ENCODE results near the gene ATP10B. TPM values are rescaled to one million over a fixed set of nuclear protein-coding genes. Genes with fewer than 3 reads are reported as not detected.

ATP10B gene
- total and polyA plus RNA-seq, 2 of the 13 experiments (the other 11 are each of a cell fraction or from before 2014, with no cell fraction given) = not detected

- Histone ChIP-seq H3K4me3 (replicated peaks in 1 of 3; ENCODE audit: insufficient read depth in 1 of 3, low read depth in 2 of 3, low read length in 3 of 3) (no peak overlapping the region), H3K36me3 (replicated peaks in 1 of 2; ENCODE audit: control insufficient read depth in 1 of 2, insufficient read depth in 2 of 2, low read length in 2 of 2) (no peaks in the 10 kb centered on the region), H3K4me2 (ENCODE audit: low read depth, low read length) (no peak overlapping the region), H3K4me1 (ENCODE audit: insufficient read depth, low read length) (no peaks in the 10 kb centered on the region), H3K79me2 (ENCODE audit: insufficient read depth, low read length) (no peaks in the 10 kb centered on the region), H3K9me3 (ENCODE audit: low read length) (no peaks in the 10 kb centered on the region), H2AFZ (ENCODE audit: low read length) (no peak overlapping the region), H3K27me3 (ENCODE audit: control insufficient read depth in 1 of 2, insufficient read depth in 2 of 2, low read length in 2 of 2) (no peaks in the 10 kb centered on the region; a peak in 1 of 5 replicates), H3K9ac (ENCODE audit: insufficient read depth, low read depth, low read length) (no peak overlapping the region), H3K27ac (ENCODE audit: extremely low read length, insufficient read depth, low read length) (no peak overlapping the region), H4K20me1 (ENCODE audit: insufficient read depth, low read length) (no peaks in the 10 kb centered on the region)
- no peak for DNase-seq (ENCODE audit: low spot score)
- no TSS peak for BruUV-seq (replicated peaks)
- intact Hi-C loops (cut with micrococcal nuclease; ENCODE audit: unreplicated experiment) (no loop called here), in situ Hi-C loops (cut with HindIII; ENCODE audit: extremely low pct_ligation_motif_present, low pct_unique_long_range_greater_than_20kb) (no loop called here)
- no peak for ATAC-seq
- no peak for FAIRE-seq
- ChIA-PET POLR2A (no interaction called here), CTCF (ENCODE audit: low intra/inter-chr PET ratio, low total read pairs) (no interaction called here)
- TF ChIP-seq KLF9 (CRISPR knock-in tag; IDR thresholded peaks at IDR 0.05; ENCODE audit: low read depth) (no peak), SRSF9 (IDR thresholded peaks at IDR 0.05; ENCODE audit: borderline replicate concordance, insufficient read depth, low read depth, low read length, poor library complexity, severe bottlenecking) (no peak), GTF2F1 (IDR thresholded peaks at IDR 0.05; ENCODE audit: low read length) (no peak), ISX (CRISPR knock-in tag; conservative IDR thresholded peaks at IDR 0.05) (no peak), CENPBD1 (CRISPR knock-in tag; IDR thresholded peaks at IDR 0.05; ENCODE audit: borderline replicate concordance, low read depth) (no peak), ZNF740 (CRISPR knock-in tag; IDR thresholded peaks at IDR 0.05) (no peak), ARID5B (CRISPR knock-in tag; IDR thresholded peaks at IDR 0.05) (no peak), PBX2 (CRISPR knock-in tag; IDR thresholded peaks at IDR 0.05) (no peak), LRRFIP1 (CRISPR knock-in tag; conservative IDR thresholded peaks at IDR 0.05) (no peak), JUND (CRISPR knock-in tag; IDR thresholded peaks at IDR 0.05) (no peak), ZFP36L2 (CRISPR knock-in tag; IDR thresholded peaks at IDR 0.05) (no peak), BCLAF1 (IDR thresholded peaks at IDR 0.05) (no peak), ZNF557 (CRISPR knock-in tag; IDR thresholded peaks at IDR 0.05) (no peak)
- 0% methylated on average over 1 of the region's 4 CpGs for WGBS (ENCODE audit: low lambda C conversion rate)
These were observed 314.1 kb downstream of the ATP10B start for GRCh38 chr5:160537940-160538339.
